ENCODE data around the gene IFNGR2.
"Not testable (repeated sequence)": the region's sequence is repeated elsewhere in the genome, so short reads cannot be mapped to it uniquely, and the experiment has no call there.

The IFNGR2 gene

DNA sequence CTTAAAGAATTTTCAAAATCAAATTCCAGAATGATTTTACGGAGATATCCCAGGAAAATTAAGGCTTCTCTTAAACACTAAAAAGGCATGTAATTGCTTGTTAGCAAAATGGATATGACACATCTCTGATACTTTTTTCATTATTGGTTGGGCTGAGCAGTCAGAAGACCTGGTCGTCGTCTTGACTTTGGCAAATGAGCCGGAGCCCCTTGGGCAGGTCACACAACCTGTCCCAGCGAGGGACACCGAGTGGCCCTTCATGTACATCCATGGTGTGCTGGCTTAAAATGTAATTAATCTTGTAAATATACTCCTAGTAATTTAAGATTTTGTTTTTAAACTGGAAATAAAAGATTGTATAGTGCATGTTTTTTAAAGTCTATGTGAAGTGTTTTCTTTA lies 33.9 kb downstream of the IFNGR2 start:
- DNase-seq (ENCODE audit: low read depth) = no peak

DNA sequence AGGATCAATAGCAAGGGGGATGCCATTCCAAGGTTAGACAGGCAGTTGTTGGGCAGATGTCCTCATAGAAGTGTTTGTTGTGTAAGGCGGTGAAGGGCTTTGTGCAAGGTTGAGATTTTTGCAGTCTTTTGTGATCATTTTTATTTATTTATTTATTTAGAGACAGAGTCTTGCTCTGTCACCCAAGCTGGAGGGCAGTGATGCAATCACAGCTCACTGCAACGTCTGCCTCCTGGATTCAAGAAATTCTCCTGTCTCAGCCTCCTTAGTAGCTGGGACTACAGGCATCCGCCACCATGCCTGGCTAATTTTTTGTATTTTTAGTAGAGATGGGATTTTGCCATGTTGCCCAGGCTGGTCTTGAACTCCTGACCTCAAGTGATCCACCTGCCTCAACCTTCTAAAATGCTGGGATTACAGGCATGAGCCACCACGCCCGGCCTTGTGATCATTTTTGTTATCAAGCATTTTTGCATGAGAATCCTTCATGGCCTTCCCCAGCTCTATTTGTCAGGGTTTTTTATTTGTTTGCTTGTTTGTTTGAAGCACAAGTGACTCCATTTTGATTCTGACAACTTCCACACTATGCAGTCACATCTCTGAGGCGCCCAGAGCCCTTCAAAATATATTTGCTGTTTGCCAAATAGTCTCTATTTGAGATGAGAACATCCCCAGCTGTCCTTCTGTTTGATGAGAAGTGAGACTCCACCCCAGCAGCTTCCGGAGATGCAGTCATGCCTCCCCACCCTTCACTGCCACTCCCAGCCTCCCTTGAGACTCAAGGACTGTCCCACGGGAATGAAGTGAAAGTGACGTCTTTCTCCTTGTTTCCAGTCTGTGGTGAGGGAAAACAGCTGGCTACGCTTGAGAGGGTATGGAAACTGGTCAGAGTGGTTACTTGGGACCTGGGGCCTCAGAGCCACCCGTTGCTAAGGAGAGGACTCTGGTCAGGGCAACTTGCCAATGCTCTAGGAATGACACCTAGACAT lies 38.6 kb downstream of the IFNGR2 start:
- no peak for DNase-seq (ENCODE audit: low read depth)

- no peak for DNase-seq (ENCODE audit: low read depth)
These were observed 40.0 kb downstream of the IFNGR2 start for GRCh38 chr21:33443194-33443593.

DNA sequence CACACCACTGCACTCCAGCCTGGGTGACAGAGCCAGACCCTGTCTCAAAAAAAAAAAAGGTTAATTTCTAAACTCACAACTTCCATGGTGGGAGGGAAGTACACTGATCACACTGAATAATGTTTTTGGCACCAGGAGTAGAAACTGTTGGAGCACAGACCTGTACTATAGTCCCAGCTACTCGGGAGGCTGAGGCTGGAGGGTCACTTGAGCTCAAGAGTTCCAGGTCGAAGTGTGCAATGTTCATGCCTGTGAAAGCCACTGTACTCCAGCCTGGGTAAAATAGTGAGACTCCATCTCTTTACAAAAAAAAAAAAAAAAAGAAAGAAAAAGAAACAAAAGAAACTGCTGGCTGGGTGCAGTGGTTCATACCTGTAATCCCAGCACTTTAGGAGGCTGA lies 41.3 kb downstream of the IFNGR2 start:
- DNase-seq (ENCODE audit: low read depth) = no peak

DNA sequence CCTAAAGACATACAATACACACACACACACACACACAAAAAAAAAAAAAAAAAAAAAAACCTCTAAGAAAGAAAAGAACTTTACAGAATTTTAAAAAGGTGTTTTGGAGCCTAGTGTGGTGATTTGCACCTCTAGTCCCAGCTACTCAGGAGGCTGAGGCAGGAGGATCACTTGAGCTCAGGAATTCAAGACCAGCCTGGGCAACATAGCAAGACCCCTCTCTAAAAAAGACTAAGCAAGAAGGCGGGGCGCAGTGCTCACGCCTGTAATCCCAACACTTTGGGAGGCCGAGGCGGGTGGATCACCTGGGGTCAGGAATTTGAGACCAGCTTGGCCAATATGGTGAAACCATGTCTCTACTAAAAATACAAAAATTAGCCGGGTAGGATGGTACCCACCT lies 43.4 kb downstream of the IFNGR2 start:
- not testable (repeated sequence) for DNase-seq (ENCODE audit: low read depth)

- no peak for DNase-seq (ENCODE audit: low read depth)
These were observed 46.4 kb downstream of the IFNGR2 start for GRCh38 chr21:33449616-33450015.

DNA sequence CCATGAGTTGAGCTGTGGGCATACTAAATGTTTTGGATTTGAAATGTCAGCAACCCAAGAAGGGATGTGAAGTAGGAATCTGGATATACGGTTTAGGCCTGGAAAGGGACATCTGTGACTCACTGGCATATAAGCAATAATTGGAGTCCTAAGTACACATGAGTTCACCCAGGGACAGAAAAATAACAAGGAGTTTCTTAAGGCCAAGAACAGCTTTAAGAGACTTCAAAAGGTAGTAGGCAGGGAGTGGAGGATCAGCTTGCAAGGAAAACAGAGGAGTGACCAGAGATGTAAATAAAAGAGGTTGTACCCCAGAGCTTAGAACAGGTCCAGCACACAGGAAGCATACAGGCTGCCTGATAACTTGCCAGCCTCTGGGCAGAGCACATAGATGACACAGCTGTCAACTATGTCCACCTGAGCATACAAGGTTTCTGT lies 48.4 kb downstream of the IFNGR2 start:
- DNase-seq (ENCODE audit: low read depth) = no peak

DNA sequence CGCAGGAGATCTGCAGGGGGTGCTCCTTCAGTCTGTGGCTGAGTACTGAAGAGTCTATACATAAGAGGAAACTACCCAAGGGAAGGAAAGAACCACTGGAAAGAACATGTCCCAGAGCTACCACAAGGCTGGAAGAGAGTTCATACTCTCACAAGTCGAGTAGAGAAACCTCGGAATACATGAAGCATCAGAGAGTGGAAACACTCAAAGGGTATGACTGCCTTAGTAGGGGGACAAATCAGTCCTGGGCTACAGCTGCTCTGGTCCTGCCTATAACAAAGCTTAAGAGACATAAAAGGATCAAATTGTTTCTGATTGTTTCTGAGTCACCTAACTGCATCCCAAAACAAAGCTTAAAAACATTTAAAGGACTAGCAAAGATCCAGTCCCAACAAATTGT lies 49.1 kb downstream of the IFNGR2 start:
- no peak for DNase-seq (ENCODE audit: low read depth)

- DNase-seq (ENCODE audit: low read depth) = no peak
These were observed 52.7 kb downstream of the IFNGR2 start for GRCh38 chr21:33455686-33456446.

- DNase-seq (ENCODE audit: low read depth) = no peak
These were observed 55.6 kb downstream of the IFNGR2 start for GRCh38 chr21:33458861-33459260.

- DNase-seq (ENCODE audit: low read depth) = no peak
These were observed 58.5 kb downstream of the IFNGR2 start for GRCh38 chr21:33461538-33462250.

DNA sequence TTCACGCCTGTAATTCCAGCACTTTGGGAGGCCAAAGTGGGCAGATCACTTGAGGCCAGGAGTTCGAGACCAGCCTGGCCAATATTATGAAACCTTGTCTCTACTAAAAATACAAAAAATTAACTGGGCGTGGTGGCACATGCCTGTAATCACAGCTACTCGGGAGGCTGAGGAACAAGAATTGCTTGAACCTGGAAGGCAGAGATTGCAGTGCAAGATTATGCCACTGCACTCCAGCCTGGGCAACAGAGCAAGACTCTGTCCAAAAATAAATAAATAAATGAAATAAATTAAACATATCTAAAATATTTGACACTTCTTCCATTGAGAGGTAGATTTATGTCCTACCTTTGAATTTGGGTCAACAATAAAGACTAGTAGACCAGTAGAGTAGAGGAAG lies 66.0 kb downstream of the IFNGR2 start:
- not testable (repeated sequence) for DNase-seq (ENCODE audit: low read depth)

DNA sequence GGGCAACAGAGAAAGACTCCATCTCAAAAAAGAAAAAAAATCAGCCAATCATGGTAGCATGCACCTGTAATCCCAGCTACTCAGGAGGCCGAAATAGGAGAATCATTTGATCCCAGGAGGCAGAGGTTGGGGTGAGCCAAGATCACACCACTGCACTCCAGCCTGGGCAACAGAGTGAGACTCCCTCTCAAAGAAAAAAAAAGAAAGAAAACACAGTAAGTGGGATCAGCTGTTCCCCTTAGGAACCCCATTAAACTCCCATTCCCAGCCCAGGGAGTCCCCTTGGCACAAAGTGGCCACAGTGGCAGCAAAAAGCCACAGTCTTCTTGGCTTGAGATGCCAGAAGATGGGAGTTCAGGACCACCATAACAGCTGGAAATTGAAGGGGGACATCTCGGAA lies 67.5 kb downstream of the IFNGR2 start:
- DNase-seq (ENCODE audit: low read depth) = no peak

DNA sequence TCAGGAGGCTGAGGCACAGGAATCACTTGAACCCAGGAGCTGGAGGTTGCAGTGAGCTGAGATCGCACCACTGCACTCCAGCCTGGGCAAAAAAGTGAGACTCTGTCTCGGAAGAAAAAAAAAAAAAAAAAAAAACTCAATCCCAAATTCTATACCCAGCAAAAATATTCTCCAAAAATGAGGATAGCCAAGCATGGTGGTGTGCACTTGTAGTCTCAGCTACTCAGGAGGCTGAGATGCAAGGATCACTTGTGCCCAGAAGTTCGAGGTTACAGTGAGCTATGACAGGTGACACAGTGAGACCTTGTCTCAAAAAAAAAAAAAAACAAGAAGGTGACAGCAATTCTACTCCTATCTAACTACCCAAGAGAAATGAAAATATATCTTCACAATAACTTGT lies 70.1 kb downstream of the IFNGR2 start:
- DNase-seq (ENCODE audit: low read depth) = no peak

DNA sequence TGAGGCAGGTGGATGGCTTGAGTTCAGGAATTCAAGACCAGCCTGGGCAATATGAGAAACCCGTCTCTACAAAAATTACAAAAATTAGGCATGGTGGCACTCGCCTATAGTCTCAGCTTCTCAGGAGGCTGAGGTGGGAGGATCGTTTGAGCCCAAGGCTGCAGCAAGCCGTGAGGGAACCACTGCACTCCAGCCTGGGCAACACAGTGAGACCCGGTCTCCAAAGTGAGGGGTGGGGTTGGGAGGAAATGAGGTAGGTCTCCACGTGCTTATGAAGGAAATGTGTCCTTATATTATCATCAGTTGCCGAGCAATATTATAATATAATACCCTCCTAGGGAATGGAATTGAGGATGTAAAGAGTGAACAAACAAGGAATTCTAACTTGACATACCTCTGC lies 73.9 kb downstream of the IFNGR2 start:
- no peak for DNase-seq (ENCODE audit: low read depth)

GRCh38 chr21:33478182-33478581 lies 75.0 kb downstream of the IFNGR2 start:
- DNase-seq (ENCODE audit: low read depth) = no peak

DNA sequence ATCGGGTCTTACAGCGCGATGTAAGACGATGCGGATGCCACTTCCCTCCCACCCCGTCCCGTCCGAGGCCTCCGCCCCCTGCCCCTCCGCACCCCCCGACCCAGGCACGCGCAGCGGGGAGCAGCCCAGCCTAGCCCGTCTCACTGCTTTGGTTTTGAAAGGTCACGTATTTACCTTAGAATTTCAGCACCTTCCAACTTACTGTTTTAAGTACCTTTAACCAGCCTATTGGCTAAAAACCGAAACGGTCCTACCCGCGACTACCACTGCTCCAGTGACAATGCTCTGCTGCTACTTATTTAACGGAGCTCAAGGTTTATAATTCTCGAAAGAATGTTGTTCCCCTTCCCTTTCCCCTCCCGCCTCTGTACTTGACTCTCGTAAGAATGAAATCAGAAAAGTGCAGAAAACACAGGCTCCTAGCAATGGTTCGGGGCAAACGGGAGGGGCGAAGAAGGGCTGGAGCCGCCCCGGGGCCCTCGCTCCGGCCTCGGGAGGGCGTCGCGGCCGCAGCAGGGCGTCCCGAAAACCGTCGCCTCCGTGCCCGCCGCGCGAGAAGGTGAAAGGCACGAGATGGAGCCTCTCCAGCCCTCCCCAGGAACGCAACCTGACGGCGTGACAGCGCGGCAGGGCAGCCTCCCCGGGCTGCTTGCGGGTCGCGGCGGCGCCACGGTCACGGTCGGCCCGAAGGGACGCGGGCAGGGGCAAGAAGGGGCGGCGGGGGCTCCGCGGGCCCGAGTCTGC lies 75.9 kb downstream of the IFNGR2 start:
- peak; percentile 17 for DNase-seq (ENCODE audit: low read depth)

DNA sequence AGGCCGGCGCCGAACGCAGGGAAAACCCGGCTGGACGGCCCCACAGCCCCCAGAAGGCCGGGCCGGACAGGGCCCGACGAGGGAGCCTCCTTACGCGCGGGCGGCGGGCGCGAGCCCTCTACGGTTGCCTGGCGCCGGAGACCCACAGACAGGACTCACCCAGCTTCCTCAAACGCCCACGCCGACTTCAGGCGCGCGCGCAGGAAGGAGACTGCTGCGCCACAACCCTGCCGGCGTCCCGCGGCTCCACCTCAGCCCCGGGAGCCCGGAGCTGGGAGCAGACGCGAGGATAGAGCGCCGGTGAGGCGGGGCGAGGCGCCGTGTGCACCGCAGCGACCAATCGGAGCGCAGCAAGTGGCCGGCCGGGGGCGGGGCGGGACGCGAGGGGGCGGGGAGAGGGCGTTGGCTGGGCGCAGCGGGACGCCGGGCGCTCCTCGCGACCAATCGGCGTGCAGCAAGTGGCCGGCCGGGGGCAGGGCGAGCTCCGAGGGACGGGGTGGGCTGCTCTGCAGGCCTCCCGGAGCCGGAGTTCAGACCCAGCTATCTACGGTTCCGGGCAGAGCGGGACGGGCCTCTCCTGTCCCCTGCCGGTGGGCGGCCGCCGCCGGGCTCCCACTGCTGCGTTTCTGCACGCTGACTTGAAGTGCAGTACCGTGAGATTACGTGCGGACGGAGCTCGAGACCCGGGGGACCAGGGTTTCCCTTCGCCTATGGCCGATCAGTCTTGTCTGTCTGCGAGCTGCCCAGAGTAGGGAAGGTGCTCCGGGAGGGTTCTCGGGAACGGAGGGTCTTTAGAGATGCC lies 76.7 kb downstream of the IFNGR2 start, which contains the start of gene TMEM50B:
Gene TMEM50B, minus strand, starts transcription at position 296 of the 802 bp plus-strand sequence. CDS start 11,089 bp downstream, outside the sequence.
- peak; percentile 76 for DNase-seq (ENCODE audit: low read depth)

- DNase-seq (ENCODE audit: low read depth) = no peak
These were observed 77.4 kb downstream of the IFNGR2 start for GRCh38 chr21:33480481-33481103.

DNA sequence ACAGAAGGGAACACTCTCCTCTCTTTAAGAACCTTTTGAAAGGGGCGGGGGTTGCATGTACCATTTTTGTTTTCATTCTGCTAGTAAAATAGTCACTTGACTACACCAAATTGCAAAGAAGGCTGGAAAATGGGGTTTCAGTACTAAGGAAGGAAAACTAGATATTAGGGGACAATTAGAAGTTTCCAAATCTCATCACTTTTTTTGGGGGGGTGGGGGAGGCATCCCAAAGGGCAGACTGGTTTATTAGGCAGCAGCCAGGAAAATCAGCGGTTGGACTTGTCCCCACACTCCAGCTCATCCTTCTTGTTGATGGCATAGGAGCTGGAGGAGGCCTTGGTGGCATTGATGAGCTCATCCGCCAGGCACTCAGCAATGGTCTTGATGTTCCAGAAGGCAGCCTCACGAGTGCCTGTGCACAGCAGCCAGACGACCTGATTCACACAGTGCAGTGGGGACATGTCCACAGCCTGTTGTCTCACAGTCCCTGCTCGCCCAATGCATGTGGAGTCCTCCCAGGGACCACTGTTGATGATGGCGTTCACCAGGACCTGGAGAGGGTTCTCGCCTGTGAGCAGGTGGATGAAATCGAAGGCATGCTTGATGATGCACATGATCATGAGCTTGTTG lies 78.2 kb downstream of the IFNGR2 start:
- DNase-seq (ENCODE audit: low read depth) = no peak

All from HS-27A (cell line).